SK-N-SH (cell line): ENCODE results near the gene SLC2A1. TPM values are rescaled to one million over a fixed set of nuclear protein-coding genes. Genes with fewer than 3 reads are reported as not detected.

Experiments used
- CTCF ChIA-PET: fragments of 300-600, 350-600 bp; formaldehyde crosslinking; extraction: SDS; loops from one replicate; lab custom pipeline; 2021; lab: Yijun Ruan, JAX
- POLR2A ChIA-PET: fragments of 350-600 bp; sonication (Branson Sonifier 250); formaldehyde crosslinking; extraction: SDS; loops from one replicate; lab custom pipeline; 2020; ENCODE audit warnings: antibody characterized with exemption, inconsistent platforms; lab: Yijun Ruan, JAX
- DNase-seq: peaks from one replicate; pipeline ENCODE4 v3.0.0; 2012
- H2AFZ ChIP-seq: fragments of 200-600 bp; sonication (generic); 2 replicates; pipeline ENCODE4 v1.8.1; 2016; ENCODE audit warnings: antibody characterized with exemption, mild to moderate bottlenecking, low read depth
- H3F3A ChIP-seq: fragments of 200-600 bp; sonication (generic); replicated peaks from 2 replicates; pipeline ENCODE3; 2016; ENCODE audit warnings: antibody characterized with exemption, mild to moderate bottlenecking; ENCODE audit not compliant: insufficient read depth
- H3K27ac ChIP-seq, 2 experiments: fragments of 200-500 bp in 1 of 2; fragments of 200-600 bp in 1 of 2; sonication (Bioruptor generic) in 1 of 2; sonication (generic), shearing (Covaris generic) in 1 of 2; 2 replicates each; pipeline versions ENCODE4 v1.5.1 to v1.6.1; 2014 to 2016; ENCODE audit warnings: low read depth in 2 of 2, inconsistent platforms in 1 of 2, low read length in 1 of 2, mild to moderate bottlenecking in 1 of 2, mixed read lengths in 1 of 2
- H3K27me3 ChIP-seq: fragments of 200-600 bp; sonication (generic), shearing (Covaris generic); 2 replicates; pipeline ENCODE4 v1.6.1; 2016; ENCODE audit warnings: mixed run types; ENCODE audit not compliant: insufficient read depth
- H3K36me3 ChIP-seq, 2 experiments: fragments of 200-500 bp in 1 of 2; fragments of 200-600 bp in 1 of 2; sonication (Bioruptor generic) in 1 of 2; sonication (generic) in 1 of 2; replicated peaks in 1 of 2; 2 replicates each; pipeline versions ENCODE3 to v1.5.1; 2014 to 2016; ENCODE audit warnings: low read length in 1 of 2, mild to moderate bottlenecking in 1 of 2; ENCODE audit not compliant: insufficient read depth in 2 of 2, control insufficient read depth in 1 of 2
- H3K4me1 ChIP-seq, 2 experiments: fragments of 200-500 bp in 1 of 2; fragments of 200-600 bp in 1 of 2; sonication (Bioruptor generic) in 1 of 2; sonication (generic), shearing (Covaris generic) in 1 of 2; 2 replicates each; pipeline versions ENCODE4 v1.5.1 to v1.6.1; 2014 to 2016; ENCODE audit warnings: low read depth in 1 of 2, low read length in 1 of 2, mixed run types in 1 of 2; ENCODE audit not compliant: insufficient read depth in 2 of 2, control insufficient read depth in 1 of 2
- H3K4me2 ChIP-seq: fragments of 200-600 bp; sonication (generic), shearing (Covaris generic); 2 replicates; pipeline ENCODE4 v1.6.1; 2017; ENCODE audit warnings: mixed run types
- H3K4me3 ChIP-seq, 2 experiments: fragments of 200-500 bp in 1 of 2; fragments of 200-600 bp in 1 of 2; sonication (Bioruptor generic) in 1 of 2; sonication (generic), shearing (Covaris generic) in 1 of 2; 2 replicates each; pipeline versions ENCODE4 v1.5.1 to v1.8.1; 2014 to 2016; ENCODE audit warnings: low read depth in 2 of 2, inconsistent platforms in 1 of 2, low read length in 1 of 2, mild to moderate bottlenecking in 1 of 2, mixed read lengths in 1 of 2, moderate library complexity in 1 of 2
- H3K79me2 ChIP-seq: fragments of 200-600 bp; sonication (generic); 2 replicates; pipeline ENCODE4 v1.8.1; 2017; ENCODE audit warnings: mild to moderate bottlenecking; ENCODE audit not compliant: insufficient read depth
- H3K9ac ChIP-seq: fragments of 200-600 bp; sonication (generic); 2 replicates; pipeline ENCODE4 v1.6.1; 2017; ENCODE audit warnings: mixed run types
- H3K9me2 ChIP-seq: fragments of 200-600 bp; sonication (generic); 2 replicates; pipeline ENCODE4 v1.6.1; 2017; ENCODE audit warnings: mixed run types
- H3K9me3 ChIP-seq: fragments of 200-600 bp; sonication (generic); 2 replicates; pipeline ENCODE4 v1.6.1; 2017; ENCODE audit warnings: mixed run types, mild to moderate bottlenecking, moderate library complexity
- H4K20me1 ChIP-seq: fragments of 200-600 bp; sonication (generic); 2 replicates; pipeline ENCODE4 v1.6.1; 2017; ENCODE audit warnings: mild to moderate bottlenecking, mixed run types; ENCODE audit not compliant: insufficient read depth
- EZH2phosphoT487 ChIP-seq: fragments of 200-600 bp; sonication (generic); IDR thresholded peaks from 2 replicates; pipeline ENCODE4 v1.6.1; 2017; ENCODE audit warnings: low read depth, mixed run types, mild to moderate bottlenecking, antibody characterized with exemption, moderate library complexity, borderline replicate concordance
- IRF3 ChIP-seq: fragments of 150-350 bp; IDR thresholded peaks from 2 replicates; pipeline ENCODE4 v1.6.1; 2016; ENCODE audit warnings: mild to moderate bottlenecking, low read depth, low read length
- MAX ChIP-seq: IDR thresholded peaks from 2 replicates; pipeline ENCODE4 v1.4.0; 2012; ENCODE audit warnings: low read depth
- NFIC ChIP-seq: IDR thresholded peaks from 2 replicates; pipeline ENCODE4 v1.4.0; 2012; ENCODE audit warnings: borderline replicate concordance
- NRF1 ChIP-seq: IDR thresholded peaks from 2 replicates; pipeline ENCODE4 v1.6.1; 2012; ENCODE audit warnings: low read depth, mild to moderate bottlenecking, low read length
- SIN3A ChIP-seq: IDR thresholded peaks from 2 replicates; pipeline ENCODE4 v1.6.1; 2012; ENCODE audit warnings: low read depth, mild to moderate bottlenecking, low read length, moderate library complexity, borderline replicate concordance
- TCF12 ChIP-seq: IDR thresholded peaks from 2 replicates; pipeline ENCODE4 v1.4.0; 2012
- TEAD4 ChIP-seq: IDR thresholded peaks from 2 replicates; pipeline ENCODE4 v1.4.0; 2012; ENCODE audit warnings: mild to moderate bottlenecking, borderline replicate concordance; ENCODE audit not compliant: insufficient read depth
- USF1 ChIP-seq: IDR thresholded peaks from 2 replicates; pipeline ENCODE4 v1.4.0; 2012; ENCODE audit warnings: low read depth, borderline replicate concordance
- YY1 ChIP-seq: IDR thresholded peaks from 2 replicates; pipeline ENCODE4 v1.4.0; 2012; ENCODE audit warnings: low read depth, mild to moderate bottlenecking
- WGBS: methylation state at CpG from one replicate; pipeline ENCODE4 v1.1.6; 2017; ENCODE audit warnings: low lambda C conversion rate; 5-methylcytosine and 5-hydroxymethylcytosine counted together
- polyA plus RNA-seq, 3 experiments: library from polyadenylated mRNA; depleted of rRNA; stranded (reverse); fragments of >200 nt; gene quantifications; 2 replicates each; pipeline ENCODE4 v1.2.3, GENCODE V29; 2012
- TF ChIP-seq, protein P1 (sequence below): fragments of 150-350 bp; IDR thresholded peaks from 2 replicates; pipeline ENCODE4 v1.6.1; 2017; ENCODE audit warnings: antibody characterized with exemption, low read length, low read depth, borderline replicate concordance

The SLC2A1 gene
- polyA plus RNA-seq, 1 of the 3 experiments (the other 2 are of a cell fraction): 63.8 TPM

- no peak for TF ChIP-seq MAX
- no peak for TF ChIP-seq USF1
- no peak for TF ChIP-seq NRF1
- no peak for TF ChIP-seq SIN3A
- no peak for TF ChIP-seq NFIC
These were observed 23.9 kb downstream of the SLC2A1 start (continued) for GRCh38 chr1:42934541-42935312.

DNA sequence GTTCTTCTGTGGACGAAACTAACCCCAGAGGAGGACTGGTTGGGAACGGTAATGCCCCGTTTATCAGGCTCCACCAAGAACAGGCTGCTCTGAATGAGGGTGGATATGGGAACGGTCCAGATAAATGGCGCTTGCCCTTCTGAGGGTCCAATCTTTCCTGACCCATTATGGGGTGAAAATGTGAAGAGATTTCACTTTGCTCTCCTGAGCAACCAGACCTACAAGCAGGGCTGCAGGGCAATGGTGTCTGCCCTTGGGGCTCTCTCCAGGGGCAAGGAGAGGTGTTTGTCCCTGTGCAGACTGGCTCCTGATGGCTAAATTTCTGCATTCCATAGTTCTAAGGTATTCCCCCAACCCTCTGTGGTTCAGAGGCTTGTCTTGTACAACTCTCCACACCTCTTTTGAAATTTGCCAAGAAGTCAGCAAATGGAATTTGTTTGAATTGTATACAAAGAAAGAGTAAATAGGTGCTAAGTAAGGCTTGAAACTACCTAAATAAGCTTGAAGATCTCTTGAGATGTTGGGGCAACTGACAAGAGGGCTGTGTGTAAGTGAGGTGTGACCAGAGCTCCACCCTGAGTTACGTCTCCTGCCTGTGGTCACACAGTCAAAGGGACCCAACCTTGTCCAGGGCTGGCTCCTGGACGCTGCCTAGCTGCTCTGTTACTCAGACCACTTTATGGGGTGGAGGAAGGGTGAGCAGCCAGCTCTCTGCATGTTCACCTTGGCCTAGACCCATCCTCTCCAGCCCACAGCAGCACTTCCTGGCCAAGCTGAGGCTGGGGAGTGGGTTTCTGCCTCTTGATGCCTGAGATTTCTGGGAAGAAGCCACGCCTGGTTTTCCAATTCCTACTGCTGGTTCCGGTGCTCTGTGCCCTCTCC lies 24.8 kb downstream of the SLC2A1 start:
- Histone ChIP-seq H3K36me3 (peaks cover 16 to 57% of the 10 kb centered on the region in 2 experiments), H3K4me3 (no peak overlapping the region), H4K20me1 (no peaks in the 10 kb centered on the region), H3K4me1 (peaks cover 16 to 18% of the 10 kb centered on the region in 2 experiments; a peak in 3 of 4 replicates), H3K27ac (no peak overlapping the region; a peak in 1 of 4 replicates), H3F3A (no peaks in the 10 kb centered on the region), H3K79me2 (peaks cover 65% of the 10 kb centered on the region), H3K4me2 (no peak overlapping the region), H2AFZ (no peak overlapping the region), H3K9me3 (no peaks in the 10 kb centered on the region), H3K27me3 (no peaks in the 10 kb centered on the region), H3K9ac (no peak overlapping the region), H3K9me2 (no peaks in the 10 kb centered on the region)
- CTCF ChIA-PET: interaction anchor here (0.5 to 5.0 kb wide), 4 partner anchors 11 to 139 kb away, joined by 3 to 50 read pairs (median 6); partner anchors contain the start of gene ZNF691
- POLR2A ChIA-PET: no interaction called here
- TF ChIP-seq TCF12 (no peak), EZH2phosphoT487 (no peak)
- WGBS: 90% methylated on average over 8 of the region's 9 CpGs
- no peak for DNase-seq

GRCh38 chr1:42933060-42933586 lies 25.5 kb downstream of the SLC2A1 start:
- Histone ChIP-seq H3K4me1 (peaks cover 16 to 17% of the 10 kb centered on the region in 2 experiments; a peak in 3 of 4 replicates), H3K27me3 (no peaks in the 10 kb centered on the region), H3K79me2 (peaks cover 60% of the 10 kb centered on the region), H3K9me2 (no peaks in the 10 kb centered on the region), H3K27ac (no peak overlapping the region; a peak in 1 of 4 replicates), H3K4me2 (no peak overlapping the region), H2AFZ (no peak overlapping the region), H3K4me3 (no peak overlapping the region), H3K9me3 (no peaks in the 10 kb centered on the region), H3K9ac (no peak overlapping the region), H3F3A (no peaks in the 10 kb centered on the region), H3K36me3 (peaks cover 21 to 57% of the 10 kb centered on the region in 2 experiments), H4K20me1 (no peaks in the 10 kb centered on the region)
- POLR2A ChIA-PET: no interaction called here
- 87% methylated on average over 5 of the region's 5 CpGs for WGBS
- CTCF ChIA-PET: interaction anchor here (0.9 to 2.1 kb wide), 4 partner anchors 17 to 140 kb away, joined by 3 to 21 read pairs (median 3); no protein-coding TSS in a partner anchor
- DNase-seq: no peak
- no peak for TF ChIP-seq TEAD4
- TF ChIP-seq EZH2phosphoT487: no peak
- no peak for TF ChIP-seq YY1
- no peak for TF ChIP-seq TCF12
- no peak for TF ChIP-seq IRF3
- TF ChIP-seq, protein P1, sequence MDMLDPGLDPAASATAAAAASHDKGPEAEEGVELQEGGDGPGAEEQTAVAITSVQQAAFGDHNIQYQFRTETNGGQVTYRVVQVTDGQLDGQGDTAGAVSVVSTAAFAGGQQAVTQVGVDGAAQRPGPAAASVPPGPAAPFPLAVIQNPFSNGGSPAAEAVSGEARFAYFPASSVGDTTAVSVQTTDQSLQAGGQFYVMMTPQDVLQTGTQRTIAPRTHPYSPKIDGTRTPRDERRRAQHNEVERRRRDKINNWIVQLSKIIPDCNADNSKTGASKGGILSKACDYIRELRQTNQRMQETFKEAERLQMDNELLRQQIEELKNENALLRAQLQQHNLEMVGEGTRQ: no peak
